HG03575 (cell line): ENCODE measurements around the gene NCOA7.

ENCODE experiments used
- ATAC-seq: cut with Tn5 transposase; IDR thresholded peaks from one replicate; pipeline ENCODE4 v1.9.1; 2021; ENCODE audit not compliant: unreplicated experiment, insufficient number of reproducible peaks, low FRiP score; ENCODE audit errors: extremely low read depth

Gene NCOA7

GRCh38 chr6:125974214-125974866, 183.6 kb downstream of the NCOA7 start:
- no peak for ATAC-seq

GRCh38 chr6:125979101-125979500, 188.3 kb downstream of the NCOA7 start:
- no peak for ATAC-seq
